D341Med (cell line): ENCODE data around the gene GRM4.
"Not testable (repeated sequence)": the region's sequence is repeated elsewhere in the genome, so short reads cannot be mapped to it uniquely, and the experiment has no call there.

ENCODE experiments used
- DNase-seq: peaks from one replicate; pipeline ENCODE4 v3.0.0; 2012; ENCODE audit warnings: low spot score

The GRM4 gene

DNA sequence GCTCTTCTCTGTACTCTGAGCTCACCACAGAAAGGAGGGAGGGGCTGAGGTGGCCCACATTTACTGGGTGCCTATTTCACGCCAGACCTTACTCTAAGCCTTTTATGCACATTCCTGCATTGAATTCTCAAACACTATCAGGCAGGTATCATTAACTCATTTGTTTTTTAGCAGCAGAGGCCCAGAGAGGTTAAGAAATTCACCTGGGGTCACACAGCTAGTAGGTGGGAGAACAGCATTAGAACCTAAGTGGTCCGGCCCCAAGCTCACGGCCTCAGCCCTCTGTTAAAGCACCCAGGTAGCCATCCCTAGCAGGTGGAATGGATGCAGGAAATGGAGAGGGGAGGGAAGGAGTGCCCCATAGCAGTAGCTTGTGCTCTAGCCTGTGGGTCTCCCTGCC is 84.5 kb downstream of the GRM4 start:
- no peak for DNase-seq

- no peak for DNase-seq
Measured at GRCh38 chr6:34059914-34060313, 86.0 kb downstream of the GRM4 start.

DNA sequence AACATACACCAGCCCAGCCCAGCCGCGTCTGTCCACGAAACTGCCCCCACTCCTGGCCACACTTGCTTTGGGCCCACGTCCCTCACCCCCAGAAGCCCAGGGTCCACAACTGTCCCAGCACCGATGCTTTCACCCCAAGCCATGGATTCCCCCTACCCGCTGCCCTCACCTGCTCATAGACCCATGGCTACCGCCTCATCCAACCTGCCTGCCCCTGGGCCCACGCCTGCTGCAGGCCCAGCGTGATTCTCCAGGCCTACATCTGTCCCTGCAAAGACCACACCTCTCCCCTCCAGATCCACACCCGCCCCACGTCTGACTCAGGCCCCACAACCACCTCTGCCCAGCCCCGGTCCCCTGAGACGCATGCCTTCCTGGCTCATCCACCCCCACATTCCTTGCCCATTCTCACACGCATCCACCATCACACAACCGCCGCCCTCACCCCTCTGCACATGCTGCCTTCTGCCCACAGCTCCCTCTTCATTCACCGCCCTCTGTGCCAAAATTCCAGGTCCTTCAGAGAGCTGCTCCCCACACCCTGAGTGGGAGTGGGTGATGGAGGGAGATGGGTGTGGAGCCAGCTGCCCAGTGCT is 86.7 kb downstream of the GRM4 start:
- DNase-seq, result no peak

DNA sequence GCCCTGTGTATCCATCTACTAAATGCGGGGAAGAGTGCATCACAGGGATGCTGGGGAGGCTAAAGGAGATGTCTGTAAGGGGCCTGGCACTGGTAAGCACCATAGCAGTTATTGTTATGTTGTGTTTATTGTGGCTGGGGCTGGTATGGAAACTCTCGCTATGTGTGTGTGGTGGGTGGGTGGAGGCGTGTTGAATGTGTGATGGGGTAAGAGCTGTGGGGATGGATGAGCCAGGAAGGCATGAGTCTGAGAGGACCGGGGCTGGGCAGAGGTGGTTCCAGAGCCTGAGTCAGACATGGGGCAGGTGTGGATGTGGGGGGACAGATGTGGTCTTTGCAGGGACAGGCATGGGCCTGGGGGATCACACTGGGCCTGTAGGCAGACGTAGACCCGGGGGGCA is 88.1 kb downstream of the GRM4 start:
- no peak for DNase-seq

- no peak for DNase-seq
Measured at GRCh38 chr6:34057191-34057590, 88.7 kb downstream of the GRM4 start.

DNA sequence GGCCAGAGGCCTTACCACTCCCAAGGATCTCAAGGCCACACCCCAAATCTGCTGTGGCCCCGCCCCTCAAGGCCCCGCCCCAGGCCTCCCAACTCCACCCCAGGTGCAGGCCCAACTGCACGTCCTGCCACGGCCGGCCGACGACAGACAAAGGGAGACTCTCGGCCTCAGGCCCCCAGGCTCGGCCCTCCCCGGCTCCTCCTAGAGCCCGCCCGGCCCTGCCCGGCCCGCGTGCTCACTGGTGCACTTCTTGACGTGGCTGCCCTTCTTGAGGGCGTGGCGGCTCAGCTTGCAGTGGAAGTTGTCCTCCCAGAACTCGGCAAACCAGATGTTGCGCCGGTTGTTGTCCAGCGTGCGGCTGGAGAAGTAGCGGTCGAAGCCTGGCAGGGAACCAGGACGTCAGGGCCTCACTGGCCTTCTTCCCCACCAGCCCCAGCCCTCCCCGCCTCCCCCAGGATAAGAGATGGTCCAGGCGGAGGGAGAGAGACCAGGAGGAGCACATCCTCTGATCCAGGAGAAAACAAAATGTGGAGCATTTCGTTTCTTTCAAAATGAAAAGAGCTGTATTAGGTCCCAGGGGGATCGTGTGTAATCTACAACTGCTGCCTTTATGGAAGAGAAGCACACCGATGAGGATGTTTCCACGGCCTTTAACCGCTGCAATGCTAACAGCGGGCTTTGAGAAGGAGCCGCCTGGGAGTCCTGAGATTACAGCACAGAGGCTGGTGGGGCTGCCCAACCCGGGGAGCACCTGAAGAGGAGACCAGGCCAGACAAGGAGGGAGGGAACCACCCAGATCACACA is 89.4 kb downstream of the GRM4 start:
- peak; percentile 59 for DNase-seq

GRCh38 chr6:34055223-34055933 is 90.5 kb downstream of the GRM4 start:
- peak; percentile 90 for DNase-seq

DNA sequence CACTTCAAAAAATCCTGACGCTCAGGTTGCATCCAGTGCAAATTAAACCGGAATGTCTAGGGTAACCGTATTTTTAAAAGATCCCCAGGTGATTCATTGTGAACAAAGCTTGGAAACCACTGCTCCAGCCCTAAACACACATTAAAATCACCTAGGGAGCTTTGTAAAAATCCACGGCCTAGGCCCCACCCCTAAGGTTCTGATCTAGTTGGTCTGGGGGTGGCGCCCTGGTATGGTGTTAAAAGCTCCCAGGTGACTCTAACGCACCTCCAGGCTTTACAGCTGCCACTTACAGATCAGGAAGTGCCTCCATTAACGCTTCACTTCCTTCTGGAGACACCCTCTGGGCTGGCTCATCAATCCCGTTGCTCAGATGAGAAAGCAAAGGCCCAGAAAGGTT is 92.2 kb downstream of the GRM4 start:
- DNase-seq, result no peak

GRCh38 chr6:34052918-34053608 is 92.8 kb downstream of the GRM4 start:
- no peak for DNase-seq

GRCh38 chr6:34052071-34052825 is 93.6 kb downstream of the GRM4 start:
- no peak for DNase-seq

GRCh38 chr6:34051331-34051919 is 94.5 kb downstream of the GRM4 start:
- no peak for DNase-seq

GRCh38 chr6:34050691-34051090 is 95.2 kb downstream of the GRM4 start:
- no peak for DNase-seq

GRCh38 chr6:34049395-34050342 is 96.2 kb downstream of the GRM4 start:
- DNase-seq, result no peak

GRCh38 chr6:34047913-34048867 is 97.7 kb downstream of the GRM4 start:
- no peak for DNase-seq

GRCh38 chr6:34046617-34047016 is 99.3 kb downstream of the GRM4 start:
- DNase-seq, result no peak

GRCh38 chr6:34045771-34046170 is 100.1 kb downstream of the GRM4 start:
- DNase-seq, result no peak

DNA sequence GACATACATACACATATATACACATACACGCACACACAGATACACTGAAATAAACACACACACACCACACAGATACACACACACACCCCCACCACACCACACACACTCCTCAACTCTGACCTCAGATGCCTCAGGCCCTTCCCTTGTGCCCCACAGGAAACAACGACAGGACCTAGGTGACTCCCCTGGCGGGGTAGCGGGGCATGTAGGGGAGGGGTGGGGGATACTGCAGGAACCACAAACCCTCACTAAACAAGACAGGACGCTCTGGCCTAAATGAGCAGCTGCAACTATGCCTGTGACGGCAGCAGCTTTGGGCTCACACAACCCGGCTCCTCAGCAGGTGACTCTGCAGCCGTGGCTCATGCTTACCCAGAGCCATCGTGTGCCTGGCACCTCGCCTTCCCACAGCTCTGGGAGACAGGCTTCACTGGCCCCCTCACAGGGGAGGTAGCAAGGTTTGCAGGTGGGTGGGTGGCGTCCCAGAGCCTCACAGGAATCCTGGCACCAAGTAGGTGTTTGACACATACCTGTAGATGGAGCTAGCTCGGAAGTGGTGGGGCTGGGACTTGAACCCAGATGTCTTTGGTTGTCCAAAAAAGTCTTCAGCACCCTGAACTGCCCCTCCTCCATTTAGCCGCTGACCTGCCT is 100.8 kb downstream of the GRM4 start:
- DNase-seq, result no peak

DNA sequence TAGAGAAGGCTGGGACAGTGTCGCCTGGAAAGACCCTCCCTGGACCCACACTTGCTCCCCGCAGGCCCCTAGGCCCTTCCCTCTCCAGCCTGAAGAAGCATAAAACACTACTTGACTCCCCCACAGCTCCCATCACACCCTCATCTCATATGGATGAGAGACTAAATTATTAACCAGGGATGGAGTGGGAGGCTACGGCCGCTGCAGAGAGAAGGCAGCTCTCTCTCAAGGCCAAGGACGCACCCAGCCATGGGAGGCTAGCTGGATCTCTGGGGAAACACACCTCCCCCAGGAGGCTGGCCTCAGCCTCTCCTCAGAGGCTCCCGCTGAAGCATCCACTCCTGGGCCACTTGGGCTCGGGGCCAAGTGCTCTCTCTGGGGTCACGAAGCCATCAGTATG is 102.5 kb downstream of the GRM4 start:
- DNase-seq, result no peak

DNA sequence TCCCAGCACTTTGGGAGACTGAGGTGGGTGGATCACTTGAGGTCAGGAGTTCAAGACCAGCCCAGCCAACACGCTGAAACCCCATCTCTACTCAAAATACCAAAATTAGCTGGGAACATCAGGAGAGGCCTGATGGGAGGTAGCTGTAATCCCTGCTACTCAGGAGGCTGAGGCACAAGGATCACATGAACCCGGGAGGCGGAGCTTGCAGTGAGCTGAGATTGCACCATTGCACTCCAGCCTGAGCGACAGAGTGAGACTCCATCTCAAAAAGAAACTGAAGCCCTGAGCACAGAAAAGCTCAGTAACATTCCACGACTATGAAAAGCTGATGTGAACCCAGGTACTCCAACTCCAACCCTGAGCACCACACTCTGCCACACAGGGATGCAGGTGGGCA is 103.9 kb downstream of the GRM4 start:
- DNase-seq, result not testable (repeated sequence)
